Left ventricle myocardium superior (tissue), 1 donor: ENCODE data around the gene ADAMTS7. TPM values are rescaled to one million over a fixed set of nuclear protein-coding genes. Genes with fewer than 3 reads are reported as not detected.
A peak's percentile ranks its signal among the peaks of the same experiment; 100 is the strongest.

Experiments
- ATAC-seq: fragments of 200-7000 bp; cut with Tn5 transposase; one replicate; pipeline ENCODE4 v1.9.1; 2020; ENCODE audit warnings: mild to moderate bottlenecking, moderate library complexity
- DNase-seq: peaks from one replicate; pipeline ENCODE4 v3.0.0-alpha.2; 2020
- intact Hi-C: fragments of 100-400 bp; cut with micrococcal nuclease; formaldehyde crosslinking; loops from one replicate; pipeline ENCODE4 v1.11.0; 2022
- total RNA-seq: library from RNA; stranded (reverse); fragmentation: NEBNext Ultra II Directional; extraction: Animal tissue kit (Norgen Biotek cat#: 25700); gene quantifications from one replicate; pipeline ENCODE4 v1.2.1, GENCODE V29; 2021
- donor health status: DM: no; HTN: yes; CAD: no; lungs with severe emphysema.

The ADAMTS7 gene
- total RNA-seq, 1 donor from 2014 or later: 37.9 TPM

- no peak for ATAC-seq
- intact Hi-C loops: no loop called here
- no peak for DNase-seq
Observed at GRCh38 chr15:78712797-78713515, 98.3 kb downstream of the ADAMTS7 start.

- intact Hi-C loops: no loop called here
Observed at GRCh38 chr15:78711638-78712037, 99.6 kb downstream of the ADAMTS7 start.

GRCh38 chr15:78709263-78709882, 101.9 kb downstream of the ADAMTS7 start:
- DNase-seq (peak; percentile 81), ATAC-seq (peak; percentile 96)
- intact Hi-C loops: loop anchor here (5.0 kb wide), 1 partner anchor 92 kb away; no protein-coding TSS in a partner anchor

More at GRCh38 chr15:78711638-78712037, 99.6 kb downstream of the ADAMTS7 start:
- ATAC-seq (no peak), DNase-seq (no peak)

Other genes starting within 250 kb of the ADAMTS7 start
- gene CHRNA5, start 245.9 kb downstream of the ADAMTS7 start, total RNA-seq: 4.4 TPM
- not detected for gene CHRNA3, start 190.5 kb downstream of the ADAMTS7 start, total RNA-seq
- not detected for gene CHRNB4, start 170.3 kb downstream of the ADAMTS7 start, total RNA-seq
- gene MORF4L1, start 61.4 kb upstream of the ADAMTS7 start, total RNA-seq: 343 TPM
- 72.3 TPM for gene CTSH, start 133.6 kb upstream of the ADAMTS7 start, total RNA-seq